HEK293 (cell line): ENCODE results near the gene OR2W1.

ENCODE experiments used
- CTCF ChIA-PET: fragments of 350-600 bp; formaldehyde crosslinking; extraction: SDS; loops from one replicate; lab custom pipeline; 2021; ENCODE audit warnings: antibody characterized with exemption; lab: Yijun Ruan, JAX
- POLR2A ChIA-PET: fragments of 300-600 bp; formaldehyde crosslinking; extraction: SDS; loops from one replicate; lab custom pipeline; 2020; ENCODE audit warnings: antibody characterized with exemption, inconsistent platforms; lab: Yijun Ruan, JAX
- H3K27ac ChIP-seq: fragments of 200-500 bp; sonication (Bioruptor generic); 2 replicates; pipeline ENCODE4 v1.5.1; 2014; ENCODE audit warnings: low read depth, low read length, control low read depth, inconsistent platforms; ENCODE audit errors: extremely low read depth
- H3K36me3 ChIP-seq, 2 experiments: fragments of 200-500 bp in 1 of 2; sonication (Bioruptor generic) in 1 of 2; 1 replicate in 1 of 2; 2 replicates in 1 of 2; pipeline ENCODE4 v1.5.1; 2014 to 2017; ENCODE audit warnings: inconsistent platforms in 2 of 2, low read length in 2 of 2; ENCODE audit not compliant: control insufficient read depth in 2 of 2, insufficient read depth in 1 of 2
- H3K4me1 ChIP-seq: fragments of 200-500 bp; sonication (Bioruptor generic); 2 replicates; pipeline ENCODE4 v1.5.1; 2014; ENCODE audit warnings: mild to moderate bottlenecking, low read length, inconsistent platforms; ENCODE audit not compliant: control insufficient read depth, insufficient read depth
- H3K4me3 ChIP-seq: 2 replicates; pipeline ENCODE4 v1.5.1; 2011; ENCODE audit warnings: low read depth, mild to moderate bottlenecking, control low read depth, low read length, moderate library complexity
- H3K9me3 ChIP-seq: fragments of 200-500 bp; sonication (Bioruptor generic); 2 replicates; pipeline ENCODE4 v1.5.1; 2014; ENCODE audit warnings: low read depth, low read length, inconsistent platforms; ENCODE audit not compliant: control insufficient read depth, insufficient read depth
- HOXD13 ChIP-seq: sonication (generic); formaldehyde crosslinking; IDR thresholded peaks from 2 replicates; pipeline ENCODE4 v1.8.0; 2022; ENCODE audit warnings: missing genetic modification reagents, borderline replicate concordance
- KLF8 ChIP-seq: fragments of 450-650 bp; formaldehyde crosslinking; IDR thresholded peaks from 2 replicates; pipeline ENCODE4 v1.5.1; 2016; ENCODE audit warnings: missing biosample characterization, missing genetic modification characterization
- TRIM28 ChIP-seq: IDR thresholded peaks from 2 replicates; pipeline ENCODE4 v1.6.1; 2011; ENCODE audit warnings: low read length, control low read depth, borderline replicate concordance
- ZBTB26 ChIP-seq: fragments of 450-650 bp; formaldehyde crosslinking; optimal IDR thresholded peaks from 2 replicates; pipeline ENCODE3; 2016; ENCODE audit warnings: missing biosample characterization, mild to moderate bottlenecking, missing genetic modification characterization
- ZNF169 ChIP-seq: fragments of 450-650 bp; formaldehyde crosslinking; IDR thresholded peaks from 2 replicates; pipeline ENCODE4 v1.5.1; 2016; ENCODE audit warnings: missing biosample characterization, missing genetic modification characterization
- ZNF174 ChIP-seq: fragments of 450-650 bp; formaldehyde crosslinking; IDR thresholded peaks from 2 replicates; pipeline ENCODE4 v1.5.0; 2017; ENCODE audit warnings: missing biosample characterization, mild to moderate bottlenecking, missing genetic modification characterization
- ZNF18 ChIP-seq: fragments of 450-650 bp; formaldehyde crosslinking; IDR thresholded peaks from 2 replicates; pipeline ENCODE4 v1.5.1; 2016; ENCODE audit warnings: missing biosample characterization, missing genetic modification characterization
- ZNF248 ChIP-seq: fragments of 450-650 bp; formaldehyde crosslinking; IDR thresholded peaks from 2 replicates; pipeline ENCODE4 v1.5.1; 2017; ENCODE audit warnings: missing biosample characterization, missing genetic modification characterization
- ZNF311 ChIP-seq: fragments of 450-650 bp; formaldehyde crosslinking; IDR thresholded peaks from 2 replicates; pipeline ENCODE4 v1.5.1; 2017; ENCODE audit warnings: missing biosample characterization, missing genetic modification characterization, borderline replicate concordance
- ZNF354C ChIP-seq: fragments of 450-650 bp; formaldehyde crosslinking; IDR thresholded peaks from 2 replicates; pipeline ENCODE4 v1.5.1; 2016; ENCODE audit warnings: missing biosample characterization, missing genetic modification characterization, low read depth, borderline replicate concordance
- ZNF362 ChIP-seq: fragments of 450-650 bp; formaldehyde crosslinking; IDR thresholded peaks from 2 replicates; pipeline ENCODE4 v1.5.1; 2016; ENCODE audit warnings: missing biosample characterization, missing genetic modification characterization
- ZNF37A ChIP-seq: fragments of 450-650 bp; IDR thresholded peaks from 2 replicates; pipeline ENCODE4 v1.5.1; 2018; ENCODE audit warnings: missing biosample characterization, missing genetic modification characterization
- ZNF473 ChIP-seq: fragments of 450-650 bp; formaldehyde crosslinking; IDR thresholded peaks from 2 replicates; pipeline ENCODE4 v1.5.1; 2017; ENCODE audit warnings: missing biosample characterization, missing genetic modification characterization
- ZNF510 ChIP-seq: fragments of 450-650 bp; formaldehyde crosslinking; IDR thresholded peaks from 2 replicates; pipeline ENCODE4 v1.5.1; 2018; ENCODE audit warnings: mild to moderate bottlenecking, missing genetic modification characterization, missing biosample characterization; ENCODE audit not compliant: insufficient replicate concordance
- ZNF692 ChIP-seq: fragments of 450-650 bp; formaldehyde crosslinking; IDR thresholded peaks from 2 replicates; pipeline ENCODE4 v1.5.1; 2016; ENCODE audit warnings: missing biosample characterization, missing genetic modification characterization
- ZNF747 ChIP-seq: fragments of 450-650 bp; formaldehyde crosslinking; IDR thresholded peaks from 2 replicates; pipeline ENCODE4 v1.5.1; 2016; ENCODE audit warnings: missing biosample characterization, missing genetic modification characterization
- ZNF776 ChIP-seq: fragments of 450-650 bp; formaldehyde crosslinking; IDR thresholded peaks from 2 replicates; pipeline ENCODE4 v1.5.0; 2017; ENCODE audit warnings: missing biosample characterization, missing genetic modification characterization, borderline replicate concordance
- ZSCAN18 ChIP-seq: fragments of 450-650 bp; formaldehyde crosslinking; IDR thresholded peaks from 2 replicates; pipeline ENCODE4 v1.5.1; 2016; ENCODE audit warnings: missing biosample characterization, missing genetic modification characterization

OR2W1 gene

GRCh38 chr6:29009358-29009757 lies 35.6 kb downstream of the OR2W1 start:
- no peak for TF ChIP-seq ZNF37A (tag by site-specific recombination)
- TF ChIP-seq ZNF473 (tag by site-specific recombination): no peak
- TF ChIP-seq ZNF169 (tag by site-specific recombination): no peak
- TF ChIP-seq ZNF248 (tag by site-specific recombination): no peak
- TF ChIP-seq ZNF510 (tag by site-specific recombination): no peak
- no peak for TF ChIP-seq KLF8 (tag by site-specific recombination)
- no peak for TF ChIP-seq ZNF174
- no peak for TF ChIP-seq ZNF311 (tag by site-specific recombination)
- no peaks in the 10 kb centered on the region for H3K4me1 ChIP-seq
- no peak overlapping the region for H3K27ac ChIP-seq
- no peak overlapping the region for H3K4me3 ChIP-seq
- ChIA-PET CTCF (interaction anchor here (0.7 to 2.4 kb wide), 4 partner anchors 9 to 641 kb away, joined by 3 to 9 read pairs (median 3); no protein-coding TSS in a partner anchor), POLR2A (no interaction called here)
- H3K9me3 ChIP-seq: no peaks in the 10 kb centered on the region
- no peaks in the 10 kb centered on the region for H3K36me3 ChIP-seq

GRCh38 chr6:29008089-29008488 lies 36.9 kb downstream of the OR2W1 start:
- POLR2A ChIA-PET: no interaction called here
- H3K4me3 ChIP-seq: no peak overlapping the region
- TF ChIP-seq ZNF354C (tag by site-specific recombination) (no peak), ZNF692 (tag by site-specific recombination) (no peak), KLF8 (tag by site-specific recombination) (no peak), HOXD13 (no peak), TRIM28 (no peak), ZSCAN18 (tag by site-specific recombination) (no peak)
- TF ChIP-seq, all 188 proteins: peak for 0
- no peaks in the 10 kb centered on the region for H3K4me1 ChIP-seq
- no peak overlapping the region for H3K27ac ChIP-seq
- H3K36me3 ChIP-seq: no peaks in the 10 kb centered on the region
- CTCF ChIA-PET: interaction anchor here (1.1 kb wide), 1 partner anchor 8 kb away, joined by 5 read pairs; no protein-coding TSS in a partner anchor
- H3K9me3 ChIP-seq: no peaks in the 10 kb centered on the region

- POLR2A ChIA-PET: no interaction called here
- H3K36me3 ChIP-seq: no peaks in the 10 kb centered on the region
- no peak for TF ChIP-seq ZNF362 (tag by site-specific recombination)
- TF ChIP-seq ZNF747 (tag by site-specific recombination): no peak
- no peak for TF ChIP-seq ZNF776 (tag by site-specific recombination)
- TF ChIP-seq ZBTB26: no peak
- no peak for TF ChIP-seq ZNF18 (tag by site-specific recombination)
- TF ChIP-seq, all 188 proteins: peak for 0
- H3K27ac ChIP-seq: no peak within 1 kb of the TSS
- no peak within 1 kb of the TSS for H3K4me3 ChIP-seq
- H3K9me3 ChIP-seq: no peaks in the 10 kb centered on the region
- CTCF ChIA-PET: interaction anchor here (1.3 kb wide), 1 partner anchor 11 kb away, joined by 3 read pairs; no protein-coding TSS in a partner anchor
- no peaks in the 10 kb centered on the region for H3K4me1 ChIP-seq
Observed at GRCh38 chr6:29005183-29005885, 39.6 kb downstream of the OR2W1 start, which contains the start of gene ZNF311. TSS of gene ZNF311 (minus strand) at chr6:29005315. CDS start at chr6:29003954, 1,361 bp downstream.
